MM.1S (cell line): Measurements from ENCODE around the gene MUCL1.

Source experiments
- DNase-seq: peaks from one replicate; pipeline ENCODE4 v3.0.0-alpha.2; 2015
- H2AFZ ChIP-seq: fragments of 300-600 bp; sonication (generic); 2 replicates; pipeline ENCODE4 v1.6.0; 2016; ENCODE audit warnings: antibody characterized with exemption, low read length
- H3F3A ChIP-seq: fragments of 300-600 bp; sonication (generic); 2 replicates; pipeline ENCODE4 v1.6.1; 2016; ENCODE audit warnings: mild to moderate bottlenecking, antibody characterized with exemption, low read length, moderate library complexity, mixed read lengths; ENCODE audit not compliant: insufficient read depth
- H3K27ac ChIP-seq: fragments of 300-600 bp; sonication (generic); 2 replicates; pipeline ENCODE4 v1.5.1; 2016; ENCODE audit warnings: mild to moderate bottlenecking, low read length
- H3K27me3 ChIP-seq: fragments of 300-600 bp; sonication (generic); replicated peaks from 2 replicates; pipeline ENCODE4 v1.6.0; 2016; ENCODE audit warnings: low read length; ENCODE audit not compliant: insufficient read depth
- H3K36me3 ChIP-seq: fragments of 300-600 bp; sonication (generic); replicated peaks from 2 replicates; pipeline ENCODE4 v1.6.1; 2016; ENCODE audit warnings: mild to moderate bottlenecking, low read length, mixed read lengths; ENCODE audit not compliant: insufficient read depth
- H3K4me1 ChIP-seq: fragments of 300-600 bp; sonication (generic); 2 replicates; pipeline ENCODE4 v1.6.1; 2016; ENCODE audit warnings: low read length, mixed read lengths
- H3K4me2 ChIP-seq: fragments of 300-600 bp; sonication (generic); 2 replicates; pipeline ENCODE4 v1.6.0; 2016; ENCODE audit warnings: low read depth, low read length
- H3K4me3 ChIP-seq: fragments of 300-600 bp; sonication (generic); 2 replicates; pipeline ENCODE4 v1.5.1; 2016; ENCODE audit warnings: low read length, mixed read lengths
- H3K79me2 ChIP-seq: fragments of 300-600 bp; sonication (generic); 2 replicates; pipeline ENCODE4 v1.6.1; 2016; ENCODE audit warnings: mixed run types, low read length, mixed read lengths
- H3K9ac ChIP-seq: fragments of 300-600 bp; sonication (generic); 2 replicates; pipeline ENCODE4 v1.6.1; 2016; ENCODE audit warnings: low read length, mixed read lengths
- H3K9me2 ChIP-seq: fragments of 300-600 bp; sonication (generic); replicated peaks from 2 replicates; pipeline ENCODE4 v1.6.1; 2016; ENCODE audit warnings: mild to moderate bottlenecking, low read length, mixed read lengths; ENCODE audit not compliant: insufficient read depth
- H3K9me3 ChIP-seq: fragments of 300-600 bp; sonication (generic); replicated peaks from 2 replicates; pipeline ENCODE4 v1.6.1; 2016; ENCODE audit warnings: mild to moderate bottlenecking, low read length, mixed read lengths; ENCODE audit not compliant: insufficient read depth
- H4K20me1 ChIP-seq: fragments of 300-600 bp; sonication (generic); 2 replicates; pipeline ENCODE4 v1.6.1; 2016; ENCODE audit warnings: mild to moderate bottlenecking, low read length, moderate library complexity, mixed read lengths; ENCODE audit not compliant: insufficient read depth
- EZH2 ChIP-seq: fragments of 300-600 bp; sonication (generic); optimal IDR thresholded peaks from 2 replicates; pipeline ENCODE3; 2017; ENCODE audit warnings: low read depth, mild to moderate bottlenecking, antibody characterized with exemption, low read length, mixed read lengths
- EZH2phosphoT487 ChIP-seq: fragments of 300-600 bp; sonication (generic); IDR thresholded peaks from 2 replicates; pipeline ENCODE4 v1.6.1; 2018; ENCODE audit warnings: antibody characterized with exemption, low read length
- TF ChIP-seq, protein P1 (sequence below): fragments of 300-600 bp; sonication (generic); IDR thresholded peaks from 2 replicates; pipeline ENCODE4 v1.5.1; 2016; ENCODE audit warnings: antibody characterized with exemption, low read length, mixed read lengths

The MUCL1 gene

GRCh38 chr12:54829511-54829910, 24.8 kb upstream of the MUCL1 start:
- no peak overlapping the region for H2AFZ ChIP-seq
- TF ChIP-seq EZH2phosphoT487 (no peak), EZH2 (no peak)
- TF ChIP-seq, protein P1, sequence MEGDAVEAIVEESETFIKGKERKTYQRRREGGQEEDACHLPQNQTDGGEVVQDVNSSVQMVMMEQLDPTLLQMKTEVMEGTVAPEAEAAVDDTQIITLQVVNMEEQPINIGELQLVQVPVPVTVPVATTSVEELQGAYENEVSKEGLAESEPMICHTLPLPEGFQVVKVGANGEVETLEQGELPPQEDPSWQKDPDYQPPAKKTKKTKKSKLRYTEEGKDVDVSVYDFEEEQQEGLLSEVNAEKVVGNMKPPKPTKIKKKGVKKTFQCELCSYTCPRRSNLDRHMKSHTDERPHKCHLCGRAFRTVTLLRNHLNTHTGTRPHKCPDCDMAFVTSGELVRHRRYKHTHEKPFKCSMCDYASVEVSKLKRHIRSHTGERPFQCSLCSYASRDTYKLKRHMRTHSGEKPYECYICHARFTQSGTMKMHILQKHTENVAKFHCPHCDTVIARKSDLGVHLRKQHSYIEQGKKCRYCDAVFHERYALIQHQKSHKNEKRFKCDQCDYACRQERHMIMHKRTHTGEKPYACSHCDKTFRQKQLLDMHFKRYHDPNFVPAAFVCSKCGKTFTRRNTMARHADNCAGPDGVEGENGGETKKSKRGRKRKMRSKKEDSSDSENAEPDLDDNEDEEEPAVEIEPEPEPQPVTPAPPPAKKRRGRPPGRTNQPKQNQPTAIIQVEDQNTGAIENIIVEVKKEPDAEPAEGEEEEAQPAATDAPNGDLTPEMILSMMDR, result no peak

GRCh38 chr12:54830199-54830598, 24.1 kb upstream of the MUCL1 start:
- Histone ChIP-seq H4K20me1 (no peaks in the 10 kb centered on the region), H3K27me3 (no peaks in the 10 kb centered on the region), H3K27ac (no peak overlapping the region), H3F3A (no peaks in the 10 kb centered on the region), H2AFZ (no peak overlapping the region), H3K4me2 (no peak overlapping the region), H3K4me1 (no peaks in the 10 kb centered on the region), H3K36me3 (no peaks in the 10 kb centered on the region), H3K79me2 (no peaks in the 10 kb centered on the region), H3K9ac (no peak overlapping the region), H3K4me3 (no peak overlapping the region), H3K9me3 (no peaks in the 10 kb centered on the region), H3K9me2 (no peaks in the 10 kb centered on the region)
- DNase-seq, result no peak
- TF ChIP-seq EZH2phosphoT487 (no peak), EZH2 (no peak)
- TF ChIP-seq, protein P1, result no peak

More at GRCh38 chr12:54829511-54829910, 24.8 kb upstream of the MUCL1 start:
- Histone ChIP-seq H3K4me1 (no peaks in the 10 kb centered on the region), H3K79me2 (no peaks in the 10 kb centered on the region), H3K4me3 (no peak overlapping the region), H3K36me3 (no peaks in the 10 kb centered on the region), H3K9me3 (no peaks in the 10 kb centered on the region), H3K9me2 (no peaks in the 10 kb centered on the region), H4K20me1 (no peaks in the 10 kb centered on the region), H3K27me3 (no peaks in the 10 kb centered on the region), H3K27ac (no peak overlapping the region), H3K4me2 (no peak overlapping the region), H3K9ac (no peak overlapping the region), H3F3A (no peaks in the 10 kb centered on the region)
- DNase-seq, result no peak

- H2AFZ ChIP-seq, result no peak overlapping the region
- H3K27me3 ChIP-seq, result no peaks in the 10 kb centered on the region
- no peaks in the 10 kb centered on the region for H3F3A ChIP-seq
- no peak overlapping the region for H3K4me3 ChIP-seq
- no peaks in the 10 kb centered on the region for H3K36me3 ChIP-seq
- DNase-seq, result no peak
- H3K79me2 ChIP-seq, result no peaks in the 10 kb centered on the region
- H3K27ac ChIP-seq, result no peak overlapping the region
- TF ChIP-seq EZH2, result no peak
- TF ChIP-seq EZH2phosphoT487, result no peak
- TF ChIP-seq, protein P1, result no peak
- no peak overlapping the region for H3K4me2 ChIP-seq
- no peaks in the 10 kb centered on the region for H4K20me1 ChIP-seq
- no peaks in the 10 kb centered on the region for H3K4me1 ChIP-seq
- no peaks in the 10 kb centered on the region for H3K9me2 ChIP-seq
- no peaks in the 10 kb centered on the region for H3K9me3 ChIP-seq
- H3K9ac ChIP-seq, result no peak overlapping the region
These were observed 22.7 kb upstream of the MUCL1 start for GRCh38 chr12:54831631-54832030.
